ENCODE data around the gene PTPN22.
A peak's percentile ranks its signal among the peaks of the same experiment; 100 is the strongest.

PTPN22 gene

DNA sequence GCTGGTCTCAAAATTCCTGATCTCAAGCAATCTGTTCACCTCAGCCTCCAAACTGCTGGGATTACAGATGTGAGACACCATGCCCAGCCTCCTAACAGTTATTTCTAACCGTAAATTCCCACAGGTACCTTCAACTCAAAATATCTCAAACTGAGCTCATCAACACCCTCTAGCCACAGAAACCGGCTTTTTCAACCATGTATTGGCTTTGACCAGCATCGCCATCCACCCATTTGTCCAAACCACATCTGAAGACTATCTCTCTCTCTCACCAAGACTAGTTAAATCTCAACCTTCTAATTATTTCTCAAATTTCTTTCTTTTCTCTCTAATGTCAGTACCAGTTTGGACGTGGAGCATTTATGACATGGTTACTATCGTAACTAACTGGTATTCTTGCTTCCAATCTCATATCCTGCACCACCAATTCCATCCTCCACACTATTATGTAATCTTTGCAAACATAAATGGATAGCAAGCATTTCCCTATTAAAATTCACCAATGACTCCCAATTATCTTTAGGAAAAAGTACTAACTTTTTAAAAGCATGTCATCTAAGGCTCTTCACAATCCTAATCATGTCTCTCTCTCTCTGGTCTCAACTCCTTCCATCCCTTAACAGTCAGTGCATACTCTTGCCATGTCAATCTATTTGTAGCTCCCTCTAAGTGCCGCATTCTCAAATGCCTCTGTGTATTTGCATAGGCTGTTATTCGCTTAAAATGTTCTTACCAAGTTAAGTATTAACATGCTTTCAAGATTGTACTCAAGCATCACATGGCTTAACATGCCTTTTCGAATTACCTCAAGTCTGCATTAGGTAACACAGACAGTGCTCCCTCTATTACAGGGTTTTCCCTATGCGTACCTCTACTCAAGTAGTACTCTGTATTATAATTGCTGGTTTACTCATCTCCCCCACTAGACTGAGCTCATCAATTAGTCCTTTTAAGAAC lies 77.4 kb downstream of the PTPN22 start:
- CTCF ChIA-PET: interaction anchor here (0.9 kb wide), 1 partner anchor 35 kb away, joined by 3 read pairs; the partner anchor contains the start of gene PHTF1
- TF ChIP-seq ZNF600 (tag by site-specific recombination; IDR thresholded peaks at IDR 0.05) (no peak), ZBTB21 (tag by site-specific recombination; IDR thresholded peaks at IDR 0.05) (no peak), ZBTB20 (tag by site-specific recombination; IDR thresholded peaks at IDR 0.05) (peak; percentile 54; the same call in 1 of the 2 replicates), ZNF292 (tag by site-specific recombination; IDR thresholded peaks at IDR 0.05; ENCODE audit: borderline replicate concordance, low read depth) (no peak), YY1 (tag by site-specific recombination; IDR thresholded peaks at IDR 0.05) (no peak), SP7 (tag by site-specific recombination; IDR thresholded peaks at IDR 0.05) (peak; percentile 44; the same call in 1 of the 2 replicates)
- TF ChIP-seq, protein P1, sequence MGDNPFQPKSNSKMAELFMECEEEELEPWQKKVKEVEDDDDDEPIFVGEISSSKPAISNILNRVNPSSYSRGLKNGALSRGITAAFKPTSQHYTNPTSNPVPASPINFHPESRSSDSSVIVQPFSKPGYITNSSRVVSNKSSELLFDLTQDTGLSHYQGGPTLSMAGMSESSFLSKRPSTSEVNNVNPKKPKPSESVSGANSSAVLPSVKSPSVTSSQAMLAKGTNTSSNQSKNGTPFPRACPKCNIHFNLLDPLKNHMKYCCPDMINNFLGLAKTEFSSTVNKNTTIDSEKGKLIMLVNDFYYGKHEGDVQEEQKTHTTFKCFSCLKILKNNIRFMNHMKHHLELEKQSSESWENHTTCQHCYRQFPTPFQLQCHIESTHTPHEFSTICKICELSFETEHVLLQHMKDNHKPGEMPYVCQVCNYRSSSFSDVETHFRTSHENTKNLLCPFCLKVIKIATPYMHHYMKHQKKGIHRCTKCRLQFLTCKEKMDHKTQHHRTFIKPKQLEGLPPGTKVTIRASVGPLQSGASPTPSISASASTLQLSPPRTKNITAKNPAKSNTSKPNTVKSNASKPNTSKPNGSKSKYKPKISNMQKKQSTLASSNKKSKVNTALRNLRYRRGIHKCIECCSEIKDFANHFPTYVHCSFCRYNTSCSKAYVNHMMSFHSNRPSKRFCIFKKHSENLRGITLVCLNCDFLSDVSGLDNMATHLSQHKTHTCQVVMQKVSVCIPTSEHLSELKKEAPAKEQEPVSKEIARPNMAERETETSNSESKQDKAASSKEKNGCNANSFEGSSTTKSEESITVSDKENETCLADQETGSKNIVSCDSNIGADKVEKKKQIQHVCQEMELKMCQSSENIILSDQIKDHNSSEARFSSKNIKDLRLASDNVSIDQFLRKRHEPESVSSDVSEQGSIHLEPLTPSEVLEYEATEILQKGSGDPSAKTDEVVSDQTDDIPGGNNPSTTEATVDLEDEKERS (tag by site-specific recombination; IDR thresholded peaks at IDR 0.05): no peak
- TF ChIP-seq, protein P2, sequence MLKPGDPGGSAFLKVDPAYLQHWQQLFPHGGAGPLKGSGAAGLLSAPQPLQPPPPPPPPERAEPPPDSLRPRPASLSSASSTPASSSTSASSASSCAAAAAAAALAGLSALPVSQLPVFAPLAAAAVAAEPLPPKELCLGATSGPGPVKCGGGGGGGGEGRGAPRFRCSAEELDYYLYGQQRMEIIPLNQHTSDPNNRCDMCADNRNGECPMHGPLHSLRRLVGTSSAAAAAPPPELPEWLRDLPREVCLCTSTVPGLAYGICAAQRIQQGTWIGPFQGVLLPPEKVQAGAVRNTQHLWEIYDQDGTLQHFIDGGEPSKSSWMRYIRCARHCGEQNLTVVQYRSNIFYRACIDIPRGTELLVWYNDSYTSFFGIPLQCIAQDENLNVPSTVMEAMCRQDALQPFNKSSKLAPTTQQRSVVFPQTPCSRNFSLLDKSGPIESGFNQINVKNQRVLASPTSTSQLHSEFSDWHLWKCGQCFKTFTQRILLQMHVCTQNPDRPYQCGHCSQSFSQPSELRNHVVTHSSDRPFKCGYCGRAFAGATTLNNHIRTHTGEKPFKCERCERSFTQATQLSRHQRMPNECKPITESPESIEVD (tag by site-specific recombination; IDR thresholded peaks at IDR 0.05): no peak

DNA sequence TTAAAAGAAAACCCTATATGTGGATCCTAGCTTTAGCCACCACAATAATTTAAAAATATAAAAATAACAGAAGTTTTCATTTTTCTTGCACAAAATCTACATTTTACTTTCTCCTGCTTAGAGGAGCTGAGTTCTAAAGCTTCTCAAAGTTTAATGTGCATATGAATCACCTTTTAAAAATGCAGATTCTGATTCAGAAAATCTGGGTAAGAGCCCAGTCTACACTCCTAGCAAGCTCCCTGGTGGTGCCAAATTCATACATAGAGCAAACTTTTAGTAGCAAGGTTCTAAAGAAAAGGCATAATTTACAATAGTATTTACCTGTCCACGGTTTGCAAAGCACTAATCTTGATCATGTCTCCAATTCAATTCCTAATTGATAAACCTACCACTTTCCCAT lies 78.5 kb downstream of the PTPN22 start:
- Histone ChIP-seq H3K9me3 (ENCODE audit: control insufficient read depth, insufficient read depth, low read depth, low read length) (no peaks in the 10 kb centered on the region), H3K4me1 (ENCODE audit: control insufficient read depth, insufficient read depth, low read length) (no peaks in the 10 kb centered on the region), H3K4me3 (ENCODE audit: low read depth, low read length) (no peak overlapping the region), H3K36me3 (ENCODE audit: control insufficient read depth in 2 of 2, insufficient read depth in 1 of 2, low read length in 2 of 2) (peaks cover 5 to 42% of the 10 kb centered on the region in 2 experiments), H3K27ac (ENCODE audit: extremely low read depth, low read depth, low read length) (no peak overlapping the region)
- POLR2A ChIA-PET: no interaction called here
- CTCF ChIA-PET: interaction anchor here (0.6 kb wide), 1 partner anchor 1540 kb away, joined by 5 read pairs; no protein-coding TSS in a partner anchor
- TF ChIP-seq ZNF157 (tag by site-specific recombination; IDR thresholded peaks at IDR 0.05) (no peak), HOXC10 (CRISPR knock-in tag; IDR thresholded peaks at IDR 0.05) (no peak), KLF7 (tag by site-specific recombination; IDR thresholded peaks at IDR 0.05; ENCODE audit: borderline replicate concordance) (no peak), ZNF311 (tag by site-specific recombination; IDR thresholded peaks at IDR 0.05; ENCODE audit: borderline replicate concordance) (no peak), ZFHX2 (tag by site-specific recombination; conservative IDR thresholded peaks at IDR 0.05) (no peak), ZNF239 (tag by site-specific recombination; IDR thresholded peaks at IDR 0.05) (no peak), ZNF585B (tag by site-specific recombination; IDR thresholded peaks at IDR 0.05) (no peak), GLI4 (tag by site-specific recombination; IDR thresholded peaks at IDR 0.05) (no peak), ZBTB21 (tag by site-specific recombination; IDR thresholded peaks at IDR 0.05) (no peak), ZNF529 (tag by site-specific recombination; IDR thresholded peaks at IDR 0.05; ENCODE audit: insufficient replicate concordance) (no peak)
- TF ChIP-seq, protein P3, sequence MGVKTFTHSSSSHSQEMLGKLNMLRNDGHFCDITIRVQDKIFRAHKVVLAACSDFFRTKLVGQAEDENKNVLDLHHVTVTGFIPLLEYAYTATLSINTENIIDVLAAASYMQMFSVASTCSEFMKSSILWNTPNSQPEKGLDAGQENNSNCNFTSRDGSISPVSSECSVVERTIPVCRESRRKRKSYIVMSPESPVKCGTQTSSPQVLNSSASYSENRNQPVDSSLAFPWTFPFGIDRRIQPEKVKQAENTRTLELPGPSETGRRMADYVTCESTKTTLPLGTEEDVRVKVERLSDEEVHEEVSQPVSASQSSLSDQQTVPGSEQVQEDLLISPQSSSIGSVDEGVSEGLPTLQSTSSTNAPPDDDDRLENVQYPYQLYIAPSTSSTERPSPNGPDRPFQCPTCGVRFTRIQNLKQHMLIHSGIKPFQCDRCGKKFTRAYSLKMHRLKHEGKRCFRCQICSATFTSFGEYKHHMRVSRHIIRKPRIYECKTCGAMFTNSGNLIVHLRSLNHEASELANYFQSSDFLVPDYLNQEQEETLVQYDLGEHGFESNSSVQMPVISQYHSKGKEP (tag by site-specific recombination; IDR thresholded peaks at IDR 0.05): no peak
- TF ChIP-seq, protein P4, sequence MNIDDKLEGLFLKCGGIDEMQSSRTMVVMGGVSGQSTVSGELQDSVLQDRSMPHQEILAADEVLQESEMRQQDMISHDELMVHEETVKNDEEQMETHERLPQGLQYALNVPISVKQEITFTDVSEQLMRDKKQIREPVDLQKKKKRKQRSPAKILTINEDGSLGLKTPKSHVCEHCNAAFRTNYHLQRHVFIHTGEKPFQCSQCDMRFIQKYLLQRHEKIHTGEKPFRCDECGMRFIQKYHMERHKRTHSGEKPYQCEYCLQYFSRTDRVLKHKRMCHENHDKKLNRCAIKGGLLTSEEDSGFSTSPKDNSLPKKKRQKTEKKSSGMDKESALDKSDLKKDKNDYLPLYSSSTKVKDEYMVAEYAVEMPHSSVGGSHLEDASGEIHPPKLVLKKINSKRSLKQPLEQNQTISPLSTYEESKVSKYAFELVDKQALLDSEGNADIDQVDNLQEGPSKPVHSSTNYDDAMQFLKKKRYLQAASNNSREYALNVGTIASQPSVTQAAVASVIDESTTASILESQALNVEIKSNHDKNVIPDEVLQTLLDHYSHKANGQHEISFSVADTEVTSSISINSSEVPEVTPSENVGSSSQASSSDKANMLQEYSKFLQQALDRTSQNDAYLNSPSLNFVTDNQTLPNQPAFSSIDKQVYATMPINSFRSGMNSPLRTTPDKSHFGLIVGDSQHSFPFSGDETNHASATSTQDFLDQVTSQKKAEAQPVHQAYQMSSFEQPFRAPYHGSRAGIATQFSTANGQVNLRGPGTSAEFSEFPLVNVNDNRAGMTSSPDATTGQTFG (tag by site-specific recombination; IDR thresholded peaks at IDR 0.05; ENCODE audit: borderline replicate concordance): no peak
- TF ChIP-seq, protein P5, sequence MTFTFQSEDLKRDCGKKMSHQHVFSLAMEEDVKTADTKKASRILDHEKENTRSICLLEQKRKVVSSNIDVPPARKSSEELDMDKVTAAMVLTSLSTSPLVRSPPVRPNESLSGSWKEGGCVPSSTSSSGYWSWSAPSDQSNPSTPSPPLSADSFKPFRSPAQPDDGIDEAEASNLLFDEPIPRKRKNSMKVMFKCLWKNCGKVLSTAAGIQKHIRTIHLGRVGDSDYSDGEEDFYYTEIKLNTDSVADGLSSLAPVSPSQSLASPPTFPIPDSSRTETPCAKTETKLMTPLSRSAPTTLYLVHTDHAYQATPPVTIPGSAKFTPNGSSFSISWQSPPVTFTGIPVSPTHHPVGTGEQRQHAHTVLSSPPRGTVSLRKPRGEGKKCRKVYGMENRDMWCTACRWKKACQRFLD (tag by site-specific recombination; IDR thresholded peaks at IDR 0.05): no peak
- TF ChIP-seq, protein P6, sequence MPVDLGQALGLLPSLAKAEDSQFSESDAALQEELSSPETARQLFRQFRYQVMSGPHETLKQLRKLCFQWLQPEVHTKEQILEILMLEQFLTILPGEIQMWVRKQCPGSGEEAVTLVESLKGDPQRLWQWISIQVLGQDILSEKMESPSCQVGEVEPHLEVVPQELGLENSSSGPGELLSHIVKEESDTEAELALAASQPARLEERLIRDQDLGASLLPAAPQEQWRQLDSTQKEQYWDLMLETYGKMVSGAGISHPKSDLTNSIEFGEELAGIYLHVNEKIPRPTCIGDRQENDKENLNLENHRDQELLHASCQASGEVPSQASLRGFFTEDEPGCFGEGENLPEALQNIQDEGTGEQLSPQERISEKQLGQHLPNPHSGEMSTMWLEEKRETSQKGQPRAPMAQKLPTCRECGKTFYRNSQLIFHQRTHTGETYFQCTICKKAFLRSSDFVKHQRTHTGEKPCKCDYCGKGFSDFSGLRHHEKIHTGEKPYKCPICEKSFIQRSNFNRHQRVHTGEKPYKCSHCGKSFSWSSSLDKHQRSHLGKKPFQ (tag by site-specific recombination; IDR thresholded peaks at IDR 0.05): no peak

More for the DNA sequence above, 77.4 kb downstream of the PTPN22 start:
- Histone ChIP-seq H3K4me1 (ENCODE audit: control insufficient read depth, insufficient read depth, low read length) (no peaks in the 10 kb centered on the region), H3K36me3 (ENCODE audit: control insufficient read depth in 2 of 2, insufficient read depth in 1 of 2, low read length in 2 of 2) (peaks cover 5 to 42% of the 10 kb centered on the region in 2 experiments), H3K4me3 (ENCODE audit: low read depth, low read length) (no peak overlapping the region), H3K9me3 (ENCODE audit: control insufficient read depth, insufficient read depth, low read depth, low read length) (no peaks in the 10 kb centered on the region), H3K27ac (ENCODE audit: extremely low read depth, low read depth, low read length) (no peak overlapping the region)
- POLR2A ChIA-PET: no interaction called here
